Vagina (tissue), 2 donors: ENCODE results near the gene GM2A. TPM values are rescaled to one million over a fixed set of nuclear protein-coding genes. Genes with fewer than 3 reads are reported as not detected.
A peak's percentile ranks its signal among the peaks of the same experiment; 100 is the strongest.

Experiments
- DNase-seq, 2 donors: peaks; one replicate each; pipeline ENCODE4 v3.0.0-alpha.2; 2017; ENCODE audit errors: extremely low spot score in 2 of 2
- H3K27ac ChIP-seq: fragments of 200-600 bp; sonication (generic); one replicate; pipeline ENCODE4 v1.5.1; 2019
- H3K27me3 ChIP-seq: fragments of 200-600 bp; sonication (generic); one replicate; pipeline ENCODE4 v1.5.1; 2019
- H3K36me3 ChIP-seq, 2 donors: fragments of 200-600 bp; sonication (generic); one replicate each; pipeline ENCODE4 v1.5.1; 2017 to 2019
- H3K4me1 ChIP-seq: fragments of 200-600 bp; sonication (generic); one replicate; pipeline ENCODE4 v1.5.1; 2019
- H3K4me3 ChIP-seq, 2 donors: fragments of 200-600 bp; sonication (generic); 1 replicate in 1 of 2; 2 replicates in 1 of 2; pipeline ENCODE4 v1.5.1; 2016 to 2019
- H3K9me3 ChIP-seq: fragments of 200-600 bp; sonication (generic); one replicate; pipeline ENCODE4 v1.5.1; 2019
- POLR2A ChIP-seq, 2 donors: fragments of 450-650 bp; IDR thresholded peaks; one replicate each; pipeline ENCODE4 v1.6.1; 2017; ENCODE audit warnings: antibody characterized with exemption in 2 of 2, mild to moderate bottlenecking in 2 of 2, moderate library complexity in 2 of 2
- POLR2AphosphoS5 ChIP-seq, 2 donors: sonication (generic); formaldehyde crosslinking; IDR thresholded peaks; one replicate each; pipeline ENCODE4 v1.9.0; 2017; ENCODE audit warnings: antibody characterized with exemption in 2 of 2, mild to moderate bottlenecking in 2 of 2, low read depth in 1 of 2; ENCODE audit not compliant: insufficient read depth in 1 of 2
- intact Hi-C: fragments of 100-400 bp; cut with DNase I; formaldehyde crosslinking; loops from one replicate; pipeline ENCODE4 v1.15.1; 2023
- total RNA-seq: library from RNA; depleted of rRNA; stranded (reverse); fragments of >200 nt; gene quantifications from one replicate; pipeline ENCODE4 v1.2.3, GENCODE V29; 2016
- TF ChIP-seq, protein P1 (sequence below), 3 experiments: fragments of 450-650 bp in 2 of 3; fragments of 200-600 bp in 1 of 3; sonication (generic) in 1 of 3; IDR thresholded peaks; one replicate each; pipeline ENCODE4 v1.5.1; 2017 to 2019; ENCODE audit warnings: antibody characterized with exemption in 3 of 3, mild to moderate bottlenecking in 2 of 3, moderate library complexity in 2 of 3

The GM2A gene
- total RNA-seq, 1 donor from 2014 or later = 71.7 TPM

DNA sequence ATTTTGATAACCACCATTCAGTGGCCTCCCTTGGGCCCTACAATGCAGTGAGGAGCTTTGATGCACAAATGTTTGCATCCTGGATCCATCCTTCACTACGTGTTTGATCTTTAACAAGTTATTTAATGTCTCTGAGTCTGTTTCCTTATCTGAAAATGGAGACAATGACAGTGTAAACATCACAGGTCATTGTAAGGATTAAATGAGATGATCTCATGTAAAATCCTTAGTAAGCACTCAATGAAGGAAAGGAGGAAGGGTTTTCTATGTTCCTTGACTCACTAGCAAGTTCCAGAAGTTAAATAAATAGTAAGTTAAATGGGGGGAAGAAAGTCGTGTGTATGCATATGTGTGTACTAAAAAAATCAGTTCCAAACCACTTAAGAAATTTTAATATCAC lies 60.4 kb downstream of the GM2A start:
- H3K27ac ChIP-seq = no peak overlapping the region
- no peaks in the 10 kb centered on the region for H3K27me3 ChIP-seq
- intact Hi-C loops = no loop called here
- H3K4me1 ChIP-seq = no peaks in the 10 kb centered on the region
- H3K36me3 ChIP-seq = no peaks in the 10 kb centered on the region
- no peak for DNase-seq
- H3K9me3 ChIP-seq = no peaks in the 10 kb centered on the region
- no peak for TF ChIP-seq POLR2A (IDR thresholded peaks at IDR 0.05)
- no peak for TF ChIP-seq POLR2AphosphoS5 (IDR thresholded peaks at IDR 0.05; ENCODE audit: insufficient read depth in 1 of 2, low read depth in 1 of 2)
- TF ChIP-seq, protein P1, sequence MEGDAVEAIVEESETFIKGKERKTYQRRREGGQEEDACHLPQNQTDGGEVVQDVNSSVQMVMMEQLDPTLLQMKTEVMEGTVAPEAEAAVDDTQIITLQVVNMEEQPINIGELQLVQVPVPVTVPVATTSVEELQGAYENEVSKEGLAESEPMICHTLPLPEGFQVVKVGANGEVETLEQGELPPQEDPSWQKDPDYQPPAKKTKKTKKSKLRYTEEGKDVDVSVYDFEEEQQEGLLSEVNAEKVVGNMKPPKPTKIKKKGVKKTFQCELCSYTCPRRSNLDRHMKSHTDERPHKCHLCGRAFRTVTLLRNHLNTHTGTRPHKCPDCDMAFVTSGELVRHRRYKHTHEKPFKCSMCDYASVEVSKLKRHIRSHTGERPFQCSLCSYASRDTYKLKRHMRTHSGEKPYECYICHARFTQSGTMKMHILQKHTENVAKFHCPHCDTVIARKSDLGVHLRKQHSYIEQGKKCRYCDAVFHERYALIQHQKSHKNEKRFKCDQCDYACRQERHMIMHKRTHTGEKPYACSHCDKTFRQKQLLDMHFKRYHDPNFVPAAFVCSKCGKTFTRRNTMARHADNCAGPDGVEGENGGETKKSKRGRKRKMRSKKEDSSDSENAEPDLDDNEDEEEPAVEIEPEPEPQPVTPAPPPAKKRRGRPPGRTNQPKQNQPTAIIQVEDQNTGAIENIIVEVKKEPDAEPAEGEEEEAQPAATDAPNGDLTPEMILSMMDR (IDR thresholded peaks at IDR 0.05) = no peak
- no peak overlapping the region for H3K4me3 ChIP-seq

DNA sequence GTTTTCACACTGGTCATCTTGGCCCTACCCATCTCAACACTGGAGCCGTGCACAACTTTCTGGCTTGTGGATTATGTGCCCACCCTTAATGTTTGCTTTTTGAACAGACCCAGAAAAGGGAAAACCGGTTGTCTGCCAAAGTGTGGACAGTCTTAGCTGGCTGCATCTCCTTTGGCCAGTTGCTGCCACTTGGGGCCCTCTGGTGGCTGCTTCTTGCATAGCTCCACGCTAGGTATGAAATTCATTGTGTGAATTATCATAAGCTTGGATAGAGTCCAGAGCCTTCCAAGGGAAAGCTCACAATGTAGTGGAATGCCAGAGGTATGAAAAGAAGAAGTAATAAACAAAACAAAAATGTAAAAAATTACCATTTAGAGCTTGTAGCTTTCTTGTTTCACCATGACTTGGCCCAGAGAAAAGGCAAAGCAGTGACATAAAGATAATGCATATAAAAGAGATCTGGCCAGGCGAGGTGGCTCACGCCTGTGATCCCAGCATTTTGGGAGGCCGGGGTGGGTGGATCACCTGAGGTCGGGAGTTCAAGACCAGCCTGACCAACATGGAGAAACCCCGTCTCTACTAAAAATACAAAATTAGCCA lies 63.1 kb downstream of the GM2A start:
- Histone ChIP-seq H3K27ac (no peak overlapping the region), H3K4me3 (no peak overlapping the region), H3K36me3 (no peaks in the 10 kb centered on the region), H3K27me3 (no peaks in the 10 kb centered on the region), H3K9me3 (no peaks in the 10 kb centered on the region), H3K4me1 (no peaks in the 10 kb centered on the region)
- intact Hi-C loops = no loop called here
- TF ChIP-seq, protein P1 (IDR thresholded peaks at IDR 0.05) = peak; percentile 35 to 67 (median 40)
- no peak for TF ChIP-seq POLR2AphosphoS5 (IDR thresholded peaks at IDR 0.05; ENCODE audit: insufficient read depth in 1 of 2, low read depth in 1 of 2)
- no peak for DNase-seq

DNA sequence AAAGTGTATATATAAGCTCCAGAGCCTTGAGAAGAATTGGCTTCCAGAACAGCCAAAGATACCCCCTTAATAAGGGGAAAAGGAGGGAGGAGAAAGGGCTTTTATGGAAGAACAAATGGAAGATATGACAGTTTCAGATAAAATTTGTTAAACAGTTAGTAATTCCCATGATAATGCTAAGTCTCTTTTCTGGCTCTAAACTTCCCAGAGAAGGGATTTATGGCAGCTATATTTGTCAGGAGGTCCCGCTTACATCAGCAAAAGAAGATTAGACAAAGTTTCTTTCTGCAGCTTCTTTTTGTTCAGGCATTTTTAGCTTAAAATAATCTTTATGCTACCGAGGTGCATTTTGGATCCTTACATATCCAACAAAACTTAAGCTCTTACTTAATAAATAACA lies 64.9 kb downstream of the GM2A start:
- TF ChIP-seq, protein P1 (IDR thresholded peaks at IDR 0.05) = no peak
- H3K36me3 ChIP-seq = no peaks in the 10 kb centered on the region
- no peak for DNase-seq
- H3K27ac ChIP-seq = no peak overlapping the region
- intact Hi-C loops = no loop called here
- no peaks in the 10 kb centered on the region for H3K9me3 ChIP-seq
- no peaks in the 10 kb centered on the region for H3K4me1 ChIP-seq
- no peaks in the 10 kb centered on the region for H3K27me3 ChIP-seq
- no peak overlapping the region for H3K4me3 ChIP-seq

DNA sequence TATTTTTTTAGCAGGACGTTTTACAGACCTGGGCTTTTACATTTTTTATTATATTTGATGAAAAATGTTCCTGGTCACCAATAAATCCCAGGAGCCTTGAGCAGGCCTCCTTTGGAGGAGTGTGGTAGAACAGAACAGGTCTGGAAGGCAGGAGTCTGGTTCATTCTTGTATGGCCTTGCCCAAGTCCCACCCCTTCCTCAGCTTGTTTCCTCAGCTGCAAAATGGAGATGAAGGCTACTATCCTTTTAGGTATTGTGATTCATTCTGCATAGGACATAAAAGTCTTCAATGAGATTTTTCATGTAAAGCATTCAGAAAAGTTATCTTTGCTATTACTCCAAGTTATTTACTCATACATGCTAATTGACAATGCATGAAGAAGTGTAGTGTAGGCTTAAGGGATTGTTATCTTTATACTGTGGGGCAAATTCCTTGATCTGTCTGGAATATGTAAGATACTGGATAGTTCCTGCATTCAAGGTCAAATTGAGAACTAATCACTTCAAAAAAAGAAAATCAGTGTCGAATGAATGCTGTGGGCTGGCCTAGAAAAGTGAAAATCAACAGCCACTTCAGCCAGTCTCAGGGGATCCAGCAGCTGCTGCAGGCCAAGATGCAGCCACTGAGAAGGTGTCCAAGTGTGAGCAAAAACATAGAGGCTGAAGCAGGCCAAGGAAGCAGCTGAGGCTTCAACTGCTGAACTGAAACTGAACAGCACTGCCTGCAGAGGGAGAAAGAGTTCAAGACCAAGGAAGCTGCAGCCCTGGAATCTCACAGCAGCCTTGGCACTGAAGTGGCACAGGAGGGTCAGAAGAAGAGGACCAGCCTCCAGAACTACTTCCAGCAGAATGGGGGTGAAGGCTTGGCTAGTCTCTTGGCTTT lies 66.1 kb downstream of the GM2A start:
- Histone ChIP-seq H3K9me3 (no peaks in the 10 kb centered on the region), H3K4me3 (no peak overlapping the region), H3K27me3 (no peaks in the 10 kb centered on the region), H3K4me1 (no peaks in the 10 kb centered on the region), H3K36me3 (no peaks in the 10 kb centered on the region), H3K27ac (no peak overlapping the region)
- DNase-seq = peak in 1 of 2 donors; percentile 56
- intact Hi-C loops = no loop called here
- no peak for TF ChIP-seq POLR2A (IDR thresholded peaks at IDR 0.05)
- TF ChIP-seq, protein P1 (IDR thresholded peaks at IDR 0.05) = no peak
- no peak for TF ChIP-seq POLR2AphosphoS5 (IDR thresholded peaks at IDR 0.05; ENCODE audit: insufficient read depth in 1 of 2, low read depth in 1 of 2)

Other genes with a start within 250 kb of the GM2A start
- gene GPX3, start 232.6 kb upstream of the GM2A start, total RNA-seq = 3,069 TPM
- 92.6 TPM for gene TNIP1, start 172.2 kb upstream of the GM2A start, total RNA-seq
- gene ANXA6, start 95.4 kb upstream of the GM2A start, total RNA-seq = 190 TPM
- gene CCDC69, start 29.1 kb upstream of the GM2A start, total RNA-seq = 84.5 TPM
- gene SLC36A3, start 50.6 kb downstream of the GM2A start, total RNA-seq = not detected
- not detected for gene SLC36A2, start 94.4 kb downstream of the GM2A start, total RNA-seq
- gene SLC36A1, start 194.4 kb downstream of the GM2A start, total RNA-seq = 10.8 TPM